Liver (tissue), 9 donors: Measurements from ENCODE around the gene UNC5A. TPM values are rescaled to one million over a fixed set of nuclear protein-coding genes. Genes with fewer than 3 reads are reported as not detected.

Experiments
- DNase-seq: peaks from one replicate; pipeline ENCODE4 v3.0.0-alpha.2; 2017; ENCODE audit warnings: low spot score
- H3K27ac ChIP-seq, 2 donors: one replicate each; pipeline ENCODE4 v1.7.0; 2013; ENCODE audit warnings: inconsistent platforms in 2 of 2, low read length in 2 of 2, control low read depth in 1 of 2, low read depth in 1 of 2, mild to moderate bottlenecking in 1 of 2
- H3K27me3 ChIP-seq, 4 donors: one replicate each; pipeline versions ENCODE4 v1.6.1 to v1.7.0; 2013; ENCODE audit warnings: low read length in 3 of 4, inconsistent platforms in 1 of 4, mild to moderate bottlenecking in 1 of 4, moderate library complexity in 1 of 4; ENCODE audit not compliant: control insufficient read depth in 4 of 4, insufficient read depth in 4 of 4
- H3K36me3 ChIP-seq, 4 donors: one replicate each; pipeline versions ENCODE4 v1.6.1 to v1.7.0; 2013; ENCODE audit warnings: low read length in 3 of 4, mild to moderate bottlenecking in 3 of 4, low read depth in 1 of 4, moderate library complexity in 1 of 4; ENCODE audit not compliant: control insufficient read depth in 4 of 4, insufficient read depth in 3 of 4
- H3K4me1 ChIP-seq, 4 donors: one replicate each; pipeline versions ENCODE4 v1.6.1 to v1.7.0; 2013; ENCODE audit warnings: low read length in 3 of 4, mild to moderate bottlenecking in 3 of 4, moderate library complexity in 1 of 4; ENCODE audit not compliant: control insufficient read depth in 4 of 4, insufficient read depth in 4 of 4
- H3K4me3 ChIP-seq, 3 donors: one replicate each; pipeline versions ENCODE4 v1.6.1 to v1.7.0; 2013; ENCODE audit warnings: low read length in 3 of 3, control low read depth in 1 of 3, low read depth in 1 of 3, mild to moderate bottlenecking in 1 of 3
- H3K9ac ChIP-seq, 2 donors: one replicate each; pipeline ENCODE4 v1.7.0; 2013; ENCODE audit warnings: low read length in 2 of 2, mild to moderate bottlenecking in 2 of 2, moderate library complexity in 2 of 2, control low read depth in 1 of 2, low read depth in 1 of 2
- H3K9me3 ChIP-seq, 4 donors: one replicate each; pipeline versions ENCODE4 v1.6.1 to v1.7.0; 2013; ENCODE audit warnings: low read length in 3 of 4; ENCODE audit not compliant: control insufficient read depth in 4 of 4
- ATF3 ChIP-seq: IDR thresholded peaks from 2 replicates; pipeline ENCODE4 v1.6.1; 2016; ENCODE audit warnings: antibody characterized with exemption
- CTCF ChIP-seq: fragments of 150-350 bp; IDR thresholded peaks from 2 replicates; pipeline ENCODE4 v1.5.1; 2017; ENCODE audit warnings: improper control_type of control experiment, low read depth, low read length; ENCODE audit not compliant: missing input control
- EGR1 ChIP-seq, 2 donors: IDR thresholded peaks; 2 replicates each; pipeline ENCODE4 v1.6.1; 2016 to 2018; ENCODE audit warnings: antibody characterized with exemption in 2 of 2, low read depth in 2 of 2
- FOXA1 ChIP-seq: IDR thresholded peaks from 2 replicates; pipeline ENCODE4 v1.6.1; 2016; ENCODE audit warnings: antibody characterized with exemption
- FOXA2 ChIP-seq: IDR thresholded peaks from 2 replicates; pipeline ENCODE4 v1.6.1; 2016; ENCODE audit warnings: antibody characterized with exemption
- GABPA ChIP-seq, 2 donors: IDR thresholded peaks in 1 of 2; conservative IDR thresholded peaks in 1 of 2; 2 replicates each; pipeline ENCODE4 v1.6.1; 2016; ENCODE audit warnings: antibody characterized with exemption in 2 of 2, mild to moderate bottlenecking in 1 of 2, moderate library complexity in 1 of 2
- HNF4A ChIP-seq, 2 donors: conservative IDR thresholded peaks; 2 replicates each; pipeline ENCODE4 v1.6.1; 2016; ENCODE audit warnings: antibody characterized with exemption in 2 of 2, mild to moderate bottlenecking in 2 of 2
- HNF4G ChIP-seq: IDR thresholded peaks from 2 replicates; pipeline ENCODE4 v1.6.1; 2016; ENCODE audit warnings: antibody characterized with exemption
- MAX ChIP-seq: IDR thresholded peaks from 2 replicates; pipeline ENCODE4 v1.6.1; 2016; ENCODE audit warnings: antibody characterized with exemption
- NR2F2 ChIP-seq: IDR thresholded peaks from 2 replicates; pipeline ENCODE4 v1.6.1; 2016; ENCODE audit warnings: antibody characterized with exemption
- RAD21 ChIP-seq, 2 donors: IDR thresholded peaks; 2 replicates each; pipeline ENCODE4 v1.6.1; 2016; ENCODE audit warnings: antibody characterized with exemption in 2 of 2, mild to moderate bottlenecking in 2 of 2
- REST ChIP-seq: IDR thresholded peaks from 2 replicates; pipeline ENCODE4 v1.6.1; 2016; ENCODE audit warnings: antibody characterized with exemption, mild to moderate bottlenecking
- RXRA ChIP-seq, 2 donors: IDR thresholded peaks; 2 replicates each; pipeline ENCODE4 v1.6.1; 2017 to 2018; ENCODE audit warnings: antibody characterized with exemption in 2 of 2, mild to moderate bottlenecking in 1 of 2
- SP1 ChIP-seq: IDR thresholded peaks from 2 replicates; pipeline ENCODE4 v1.6.1; 2018; ENCODE audit warnings: antibody characterized with exemption, mild to moderate bottlenecking
- TAF1 ChIP-seq: conservative IDR thresholded peaks from 2 replicates; pipeline ENCODE4 v1.6.1; 2016; ENCODE audit warnings: antibody characterized with exemption, mild to moderate bottlenecking
- YY1 ChIP-seq: IDR thresholded peaks from 2 replicates; pipeline ENCODE4 v1.6.1; 2016; ENCODE audit warnings: antibody characterized with exemption, mild to moderate bottlenecking
- ZBTB33 ChIP-seq: IDR thresholded peaks from 2 replicates; pipeline ENCODE4 v1.6.1; 2016; ENCODE audit warnings: antibody characterized with exemption
- WGBS: extraction: QIAGEN DNeasy Blood & Tissue Kit; methylation state at CpG from one replicate; pipeline ENCODE4 v1.1.7; 2013; 5-methylcytosine and 5-hydroxymethylcytosine counted together
- polyA plus RNA-seq, 2 donors: library from polyadenylated mRNA; stranded (reverse) in 1 of 2; unstranded in 1 of 2; fragments of 200-250 nt in 1 of 2; fragments of >200 nt in 1 of 2; fragmentation: Nextera tagmentation in 1 of 2; extraction: Ambion mirVana in 1 of 2; gene quantifications; one replicate each; pipeline versions ENCODE4 v1.2.1 to v1.2.3, GENCODE V29; 2013 to 2015
- total RNA-seq, 2 donors: library from RNA; depleted of rRNA; stranded (reverse); fragments of >200 nt; gene quantifications; one replicate each; pipeline ENCODE4 v1.2.3, GENCODE V29; 2014
- donor health status: healthy.
- donor health status: healthy.
- donor health status: healthy.
- donor health status: healthy.
- donor health status: healthy.

Gene UNC5A
- total and polyA plus RNA-seq, 4 donors = under 0.01 to 0.07 (median 0.03) TPM; not detected in 1

- Histone ChIP-seq H3K36me3 (no peaks in the 10 kb centered on the region), H3K4me3 (no peak overlapping the region), H3K4me1 (no peaks in the 10 kb centered on the region), H3K27me3 (peaks cover 0 to under 1% (median 0%) of the 10 kb centered on the region in 4 donors), H3K9ac (no peak overlapping the region), H3K27ac (no peak overlapping the region), H3K9me3 (no peaks in the 10 kb centered on the region)
- no peak for DNase-seq
- TF ChIP-seq YY1 (no peak), RAD21 (IDR thresholded peaks at IDR 0.05) (no peak), REST (no peak), HNF4A (conservative IDR thresholded peaks at IDR 0.05) (no peak), CTCF (no peak), MAX (no peak), ZBTB33 (no peak)
- WGBS = 85% methylated on average over 12 of the region's 12 CpGs
Observed at GRCh38 chr5:176798949-176799348, 11.4 kb upstream of the UNC5A start.

GRCh38 chr5:176799488-176799887, 10.9 kb upstream of the UNC5A start:
- Histone ChIP-seq H3K9ac (no peak overlapping the region), H3K4me1 (no peaks in the 10 kb centered on the region), H3K4me3 (no peak overlapping the region), H3K36me3 (no peaks in the 10 kb centered on the region), H3K9me3 (no peaks in the 10 kb centered on the region), H3K27ac (no peak overlapping the region), H3K27me3 (no peaks in the 10 kb centered on the region)
- WGBS = 84% methylated on average over 12 of the region's 12 CpGs
- no peak for DNase-seq
- no peak for TF ChIP-seq ZBTB33
- TF ChIP-seq YY1 = no peak
- no peak for TF ChIP-seq NR2F2
- no peak for TF ChIP-seq ATF3
- no peak for TF ChIP-seq RAD21 (IDR thresholded peaks at IDR 0.05)
- TF ChIP-seq GABPA (IDR thresholded peaks at IDR 0.05 in 1 of 2, conservative IDR thresholded peaks at IDR 0.05 in 1 of 2) = no peak
- no peak for TF ChIP-seq HNF4G
- no peak for TF ChIP-seq EGR1 (IDR thresholded peaks at IDR 0.05; ENCODE audit: low read depth in 2 of 2)
- no peak for TF ChIP-seq MAX
- no peak for TF ChIP-seq FOXA1
- TF ChIP-seq RXRA (IDR thresholded peaks at IDR 0.05) = no peak
- TF ChIP-seq REST = no peak
- TF ChIP-seq HNF4A (conservative IDR thresholded peaks at IDR 0.05) = no peak
- TF ChIP-seq SP1 = no peak
- no peak for TF ChIP-seq TAF1
- no peak for TF ChIP-seq FOXA2
